Activated T-helper 1 cell treated with anti-CD3 and anti-CD28 coated beads, Interleukin-2, amount 50 U/mL, for 16 hours (primary cell): ENCODE measurements around the gene P2RX1.

ENCODE experiments used
- DNase-seq, 2 donors: peaks; one replicate each; pipeline ENCODE4 v3.0.0-alpha.2; 2020; ENCODE audit warnings: low read depth in 1 of 2, low spot score in 1 of 2

Gene P2RX1

GRCh38 chr17:3907483-3908216 is 8.6 kb downstream of the P2RX1 start:
- no peak for DNase-seq

GRCh38 chr17:3906881-3907280 is 9.4 kb downstream of the P2RX1 start:
- DNase-seq = no peak

- DNase-seq = no peak
These were observed 11.2 kb downstream of the P2RX1 start for GRCh38 chr17:3905017-3905520.

GRCh38 chr17:3904501-3904900 is 11.8 kb downstream of the P2RX1 start:
- no peak for DNase-seq

GRCh38 chr17:3903881-3904290 is 12.4 kb downstream of the P2RX1 start:
- DNase-seq = no peak

- DNase-seq = no peak
These were observed 13.0 kb downstream of the P2RX1 start for GRCh38 chr17:3903051-3903825.

- DNase-seq = no peak
These were observed 15.6 kb downstream of the P2RX1 start for GRCh38 chr17:3900646-3901045.

- DNase-seq = no peak
These were observed 18.5 kb downstream of the P2RX1 start for GRCh38 chr17:3897731-3898130.

- DNase-seq = no peak
These were observed 19.4 kb downstream of the P2RX1 start for GRCh38 chr17:3896968-3897235.

- DNase-seq = no peak
These were observed 19.9 kb downstream of the P2RX1 start for GRCh38 chr17:3896108-3896967.

GRCh38 chr17:3895354-3895753 is 20.9 kb downstream of the P2RX1 start:
- DNase-seq = no peak

- DNase-seq = no peak
These were observed 21.3 kb downstream of the P2RX1 start for GRCh38 chr17:3894911-3895343.

- no peak for DNase-seq
These were observed 22.1 kb downstream of the P2RX1 start for GRCh38 chr17:3894188-3894587.

- DNase-seq = no peak
These were observed 22.5 kb downstream of the P2RX1 start for GRCh38 chr17:3893720-3894116.

- DNase-seq = peak; percentile 69 to 86
These were observed 23.1 kb downstream of the P2RX1 start, which contains the start of gene CAMKK1 for GRCh38 chr17:3893003-3893719. Gene CAMKK1 (minus strand): TSS chr17:3893053. CDS start chr17:3885687, 7,366 bp downstream.

GRCh38 chr17:3892095-3892998 is 23.9 kb downstream of the P2RX1 start:
- peak; percentile 51 to 65 for DNase-seq

GRCh38 chr17:3891626-3892094 is 24.6 kb downstream of the P2RX1 start:
- no peak for DNase-seq

- no peak for DNase-seq
These were observed 25.4 kb downstream of the P2RX1 start for GRCh38 chr17:3890878-3891219.

- DNase-seq = no peak
These were observed 26.0 kb downstream of the P2RX1 start for GRCh38 chr17:3890082-3890877.
